HG03571 (cell line): ENCODE measurements around the gene RIBC2.

Experiments used
- ATAC-seq: cut with Tn5 transposase; IDR thresholded peaks from one replicate; pipeline ENCODE4 v1.9.1; 2021; ENCODE audit not compliant: unreplicated experiment

The RIBC2 gene

GRCh38 chr22:45470871-45471270, 57.4 kb downstream of the RIBC2 start:
- no peak for ATAC-seq

- no peak for ATAC-seq
Observed at GRCh38 chr22:45472426-45472825, 58.9 kb downstream of the RIBC2 start.

GRCh38 chr22:45473626-45474237, 60.2 kb downstream of the RIBC2 start:
- no peak for ATAC-seq

GRCh38 chr22:45475063-45475747, 61.7 kb downstream of the RIBC2 start:
- no peak for ATAC-seq

- no peak for ATAC-seq
Observed at GRCh38 chr22:45475851-45476514, 62.5 kb downstream of the RIBC2 start.

GRCh38 chr22:45476814-45477213, 63.3 kb downstream of the RIBC2 start:
- no peak for ATAC-seq

- ATAC-seq, result no peak
Observed at GRCh38 chr22:45477366-45478107, 64.0 kb downstream of the RIBC2 start.

GRCh38 chr22:45478108-45478771, 64.7 kb downstream of the RIBC2 start:
- ATAC-seq, result no peak

GRCh38 chr22:45480717-45481116, 67.2 kb downstream of the RIBC2 start:
- ATAC-seq, result no peak

- no peak for ATAC-seq
Observed at GRCh38 chr22:45481661-45482060, 68.2 kb downstream of the RIBC2 start.
